Measurements from ENCODE around the gene GCK.

DNA sequence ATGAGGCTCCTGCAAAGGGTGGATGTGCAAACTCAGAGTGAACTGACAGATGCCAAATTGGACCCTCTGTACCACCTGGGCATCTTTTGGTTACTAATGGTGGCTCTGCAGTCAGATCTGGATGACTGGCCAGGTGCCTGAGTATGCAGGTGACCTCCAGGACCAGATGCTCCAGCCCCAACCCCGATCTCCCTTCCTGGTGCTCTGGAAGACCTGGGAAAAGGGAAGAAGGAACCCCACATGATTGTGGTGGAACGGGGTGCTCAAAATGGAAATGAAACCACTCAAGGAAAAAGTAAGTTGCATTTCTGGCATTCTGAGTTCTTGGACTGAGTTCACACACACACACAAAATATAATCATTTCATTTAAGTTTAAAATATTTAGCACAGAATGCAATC lies 94.9 kb downstream of the GCK start:
- TF ChIP-seq, protein P1, sequence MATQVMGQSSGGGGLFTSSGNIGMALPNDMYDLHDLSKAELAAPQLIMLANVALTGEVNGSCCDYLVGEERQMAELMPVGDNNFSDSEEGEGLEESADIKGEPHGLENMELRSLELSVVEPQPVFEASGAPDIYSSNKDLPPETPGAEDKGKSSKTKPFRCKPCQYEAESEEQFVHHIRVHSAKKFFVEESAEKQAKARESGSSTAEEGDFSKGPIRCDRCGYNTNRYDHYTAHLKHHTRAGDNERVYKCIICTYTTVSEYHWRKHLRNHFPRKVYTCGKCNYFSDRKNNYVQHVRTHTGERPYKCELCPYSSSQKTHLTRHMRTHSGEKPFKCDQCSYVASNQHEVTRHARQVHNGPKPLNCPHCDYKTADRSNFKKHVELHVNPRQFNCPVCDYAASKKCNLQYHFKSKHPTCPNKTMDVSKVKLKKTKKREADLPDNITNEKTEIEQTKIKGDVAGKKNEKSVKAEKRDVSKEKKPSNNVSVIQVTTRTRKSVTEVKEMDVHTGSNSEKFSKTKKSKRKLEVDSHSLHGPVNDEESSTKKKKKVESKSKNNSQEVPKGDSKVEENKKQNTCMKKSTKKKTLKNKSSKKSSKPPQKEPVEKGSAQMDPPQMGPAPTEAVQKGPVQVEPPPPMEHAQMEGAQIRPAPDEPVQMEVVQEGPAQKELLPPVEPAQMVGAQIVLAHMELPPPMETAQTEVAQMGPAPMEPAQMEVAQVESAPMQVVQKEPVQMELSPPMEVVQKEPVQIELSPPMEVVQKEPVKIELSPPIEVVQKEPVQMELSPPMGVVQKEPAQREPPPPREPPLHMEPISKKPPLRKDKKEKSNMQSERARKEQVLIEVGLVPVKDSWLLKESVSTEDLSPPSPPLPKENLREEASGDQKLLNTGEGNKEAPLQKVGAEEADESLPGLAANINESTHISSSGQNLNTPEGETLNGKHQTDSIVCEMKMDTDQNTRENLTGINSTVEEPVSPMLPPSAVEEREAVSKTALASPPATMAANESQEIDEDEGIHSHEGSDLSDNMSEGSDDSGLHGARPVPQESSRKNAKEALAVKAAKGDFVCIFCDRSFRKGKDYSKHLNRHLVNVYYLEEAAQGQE (IDR thresholded peaks at IDR 0.05; ENCODE audit: insufficient read depth in 1 of 2, low read depth in 2 of 2, low read length in 2 of 2), result no peak
- no peak for TF ChIP-seq POLR2AphosphoS5 (IDR thresholded peaks at IDR 0.05; ENCODE audit: low read depth, low read length)
- TF ChIP-seq FOXP2 (optimal IDR thresholded peaks at IDR 0.05; ENCODE audit: borderline replicate concordance, extremely low read depth, extremely low read length, insufficient read depth), result no peak
